Loucy (cell line): ENCODE measurements around the gene TMEM196.

Experiments used
- EZH2phosphoT487 ChIP-seq: fragments of 200-600 bp; IDR thresholded peaks from 2 replicates; pipeline ENCODE4 v1.6.1; 2018; ENCODE audit warnings: antibody characterized with exemption, mild to moderate bottlenecking, moderate library complexity, borderline replicate concordance
- TF ChIP-seq, protein P1 (sequence below): fragments of 200-600 bp; sonication (generic); conservative IDR thresholded peaks from 2 replicates; pipeline ENCODE4 v1.5.1; 2014; ENCODE audit warnings: mild to moderate bottlenecking, antibody characterized with exemption, low read length

GRCh38 chr7:19705663-19706062, 67.8 kb downstream of the TMEM196 start:
- TF ChIP-seq, protein P1, sequence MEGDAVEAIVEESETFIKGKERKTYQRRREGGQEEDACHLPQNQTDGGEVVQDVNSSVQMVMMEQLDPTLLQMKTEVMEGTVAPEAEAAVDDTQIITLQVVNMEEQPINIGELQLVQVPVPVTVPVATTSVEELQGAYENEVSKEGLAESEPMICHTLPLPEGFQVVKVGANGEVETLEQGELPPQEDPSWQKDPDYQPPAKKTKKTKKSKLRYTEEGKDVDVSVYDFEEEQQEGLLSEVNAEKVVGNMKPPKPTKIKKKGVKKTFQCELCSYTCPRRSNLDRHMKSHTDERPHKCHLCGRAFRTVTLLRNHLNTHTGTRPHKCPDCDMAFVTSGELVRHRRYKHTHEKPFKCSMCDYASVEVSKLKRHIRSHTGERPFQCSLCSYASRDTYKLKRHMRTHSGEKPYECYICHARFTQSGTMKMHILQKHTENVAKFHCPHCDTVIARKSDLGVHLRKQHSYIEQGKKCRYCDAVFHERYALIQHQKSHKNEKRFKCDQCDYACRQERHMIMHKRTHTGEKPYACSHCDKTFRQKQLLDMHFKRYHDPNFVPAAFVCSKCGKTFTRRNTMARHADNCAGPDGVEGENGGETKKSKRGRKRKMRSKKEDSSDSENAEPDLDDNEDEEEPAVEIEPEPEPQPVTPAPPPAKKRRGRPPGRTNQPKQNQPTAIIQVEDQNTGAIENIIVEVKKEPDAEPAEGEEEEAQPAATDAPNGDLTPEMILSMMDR, result no peak
- no peak for TF ChIP-seq EZH2phosphoT487
